H1 (cell line): ENCODE measurements around the gene GDI2. TPM values are rescaled to one million over a fixed set of nuclear protein-coding genes. Genes with fewer than 3 reads are reported as not detected.

Experiments
- ASH2L ChIP-seq: fragments of 200-600, 300-600 bp; sonication (generic); IDR thresholded peaks from one replicate; pipeline ENCODE4 v1.7.1; 2017; ENCODE audit warnings: low read length
- JUND ChIP-seq: IDR thresholded peaks from 2 replicates; pipeline ENCODE4 v1.6.1; 2011; ENCODE audit warnings: mild to moderate bottlenecking, improper control_type of control experiment, low read length
- KDM1A ChIP-seq: fragments of 200-600, 300-600 bp; sonication (generic); IDR thresholded peaks from 2 replicates; pipeline ENCODE4 v1.7.1; 2016; ENCODE audit warnings: mild to moderate bottlenecking, low read length, borderline replicate concordance
- SIN3A ChIP-seq, 2 experiments: IDR thresholded peaks in 1 of 2; conservative IDR thresholded peaks in 1 of 2; 2 replicates each; pipeline ENCODE4 v1.6.1; 2011 to 2012; ENCODE audit warnings: low read length in 2 of 2, improper control_type of control experiment in 1 of 2, low read depth in 1 of 2, mild to moderate bottlenecking in 1 of 2
- polyA plus RNA-seq, 7 experiments: library from polyadenylated mRNA; depleted of rRNA in 3 of 7; stranded (reverse) in 5 of 7; unstranded in 2 of 7; fragments of >200 nt in 5 of 7; fragments of 200-250 nt in 2 of 7; gene quantifications; 1 replicate in 5 of 7; 2 replicates in 1 of 7; 4 replicates in 1 of 7; pipeline versions ENCODE4 v1.2.1 to v1.2.3, GENCODE V29; 2011 to 2013; ENCODE audit warnings: missing spikeins in 2 of 7, mixed read lengths in 2 of 7
- total RNA-seq: library from RNA; stranded (reverse); fragmentation: NEBNext Ultra II Directional; extraction: Animal tissue kit (Norgen Biotek cat#: 25700); gene quantifications from 2 replicates; pipeline ENCODE4 v1.2.1, GENCODE V29; 2021

Gene GDI2
- total and polyA plus RNA-seq, 2 of the 8 experiments (the other 6 are each of a cell fraction or from before 2014, with no cell fraction given), result 168 to 385 TPM

DNA sequence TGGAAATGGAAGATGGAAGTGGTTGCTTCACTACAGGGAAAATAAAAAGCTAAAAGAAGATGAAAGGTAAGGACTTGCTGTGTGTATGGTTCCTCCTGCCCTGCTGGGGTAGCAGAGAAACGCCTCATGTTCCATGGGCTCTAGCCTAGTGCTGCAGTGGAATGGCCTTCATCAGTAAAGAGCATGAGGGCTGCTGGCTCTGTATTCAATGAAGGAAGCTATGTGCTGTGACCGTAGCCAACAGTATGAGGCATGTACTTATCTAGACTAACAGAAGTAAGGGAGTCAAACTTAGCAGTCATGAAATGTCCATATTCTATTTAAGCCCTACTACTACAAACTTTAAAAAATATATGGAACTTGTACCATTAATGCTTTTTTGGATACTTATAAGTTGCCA lies 54.3 kb downstream of the GDI2 start (continued):
- TF ChIP-seq KDM1A (no peak), JUND (no peak), ASH2L (no peak), SIN3A (conservative IDR thresholded peaks at IDR 0.05 in 1 of 2, IDR thresholded peaks at IDR 0.05 in 1 of 2; ENCODE audit: low read depth in 1 of 2, low read length in 2 of 2) (no peak)
